GM18505 (cell line): ENCODE data around the gene BEGAIN.

Source experiments
- ATAC-seq: cut with Tn5 transposase; IDR thresholded peaks from one replicate; pipeline ENCODE4 v1.9.1; 2021; ENCODE audit not compliant: unreplicated experiment
- POLR2A ChIP-seq: IDR thresholded peaks from 4 replicates; pipeline ENCODE4 v1.6.1; 2011; ENCODE audit warnings: borderline replicate concordance; ENCODE audit not compliant: insufficient read depth, insufficient read length; ENCODE audit errors: extremely low read depth

Gene BEGAIN

GRCh38 chr14:100556936-100557505 is 30.2 kb downstream of the BEGAIN start:
- TF ChIP-seq POLR2A: no peak
- ATAC-seq: no peak

DNA sequence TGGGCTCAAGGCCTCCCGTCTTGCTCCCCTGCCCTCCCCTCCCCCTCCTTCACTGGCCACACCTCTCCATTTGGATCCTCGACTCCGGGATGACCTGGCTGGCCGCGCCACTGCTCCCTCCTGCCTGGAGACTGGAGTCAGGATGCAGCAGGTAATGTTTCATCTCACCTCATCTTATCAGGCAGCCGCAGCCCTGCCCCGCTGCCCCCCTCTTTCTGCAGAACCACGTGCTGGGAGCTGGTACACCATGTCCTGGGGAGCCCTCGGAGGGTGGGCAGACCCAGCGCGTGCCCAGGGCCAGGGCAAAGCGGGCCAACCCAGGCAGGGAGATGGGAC is 31.1 kb downstream of the BEGAIN start:
- no peak for TF ChIP-seq POLR2A
- ATAC-seq: no peak

- no peak for TF ChIP-seq POLR2A
- no peak for ATAC-seq
Measured at GRCh38 chr14:100555436-100556139, 31.6 kb downstream of the BEGAIN start.

- ATAC-seq: no peak
Measured at GRCh38 chr14:100554696-100555320, 32.4 kb downstream of the BEGAIN start.

DNA sequence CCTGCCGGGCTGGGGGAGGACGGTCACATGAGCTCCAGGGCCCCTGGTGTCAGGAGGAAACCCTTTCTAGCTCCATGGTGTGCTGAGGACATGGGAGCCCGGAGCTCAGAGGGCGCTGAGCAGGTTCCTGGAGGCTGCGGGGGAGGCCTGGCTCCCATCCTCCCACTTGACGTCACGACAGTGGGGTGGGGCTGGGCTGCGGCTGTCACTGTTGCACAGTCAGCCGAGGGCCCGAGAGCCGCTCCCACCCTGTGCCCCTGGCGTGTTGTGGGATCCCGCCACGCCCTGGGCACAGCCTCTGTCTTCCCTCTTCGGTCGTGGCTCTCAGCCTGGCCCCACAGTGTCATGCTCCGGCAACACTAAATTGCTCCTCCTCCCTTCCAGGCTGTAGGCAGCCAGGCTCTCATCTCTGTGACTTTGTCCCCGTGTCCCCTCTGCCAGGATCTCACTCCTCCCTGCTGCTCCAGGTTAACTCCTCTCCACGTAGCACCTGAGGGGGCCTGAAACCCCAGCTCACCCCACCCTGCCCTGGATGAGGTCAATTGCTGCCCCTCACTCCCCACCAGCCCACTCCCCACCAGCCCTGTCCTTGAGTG is 33.0 kb downstream of the BEGAIN start:
- no peak for ATAC-seq
- TF ChIP-seq POLR2A: no peak

More at GRCh38 chr14:100554696-100555320, 32.4 kb downstream of the BEGAIN start:
- no peak for TF ChIP-seq POLR2A

GRCh38 chr14:100553471-100553870 is 33.7 kb downstream of the BEGAIN start:
- no peak for TF ChIP-seq POLR2A
- no peak for ATAC-seq

- ATAC-seq: no peak
- no peak for TF ChIP-seq POLR2A
Measured at GRCh38 chr14:100552524-100553125, 34.6 kb downstream of the BEGAIN start.

- no peak for ATAC-seq
- TF ChIP-seq POLR2A: no peak
Measured at GRCh38 chr14:100551056-100551455, 36.2 kb downstream of the BEGAIN start.

GRCh38 chr14:100549834-100550625 is 37.2 kb downstream of the BEGAIN start:
- ATAC-seq: no peak
- TF ChIP-seq POLR2A: no peak

- no peak for ATAC-seq
- no peak for TF ChIP-seq POLR2A
Measured at GRCh38 chr14:100548939-100549338, 38.3 kb downstream of the BEGAIN start.

- no peak for ATAC-seq
- no peak for TF ChIP-seq POLR2A
Measured at GRCh38 chr14:100548295-100548655, 38.9 kb downstream of the BEGAIN start.

- ATAC-seq: no peak
- no peak for TF ChIP-seq POLR2A
Measured at GRCh38 chr14:100547633-100548294, 39.5 kb downstream of the BEGAIN start.

- TF ChIP-seq POLR2A: no peak
- ATAC-seq: no peak
Measured at GRCh38 chr14:100546051-100546443, 41.2 kb downstream of the BEGAIN start.

- no peak for TF ChIP-seq POLR2A
Measured at GRCh38 chr14:100545359-100545758, 41.9 kb downstream of the BEGAIN start.

More at GRCh38 chr14:100545359-100545758, 41.9 kb downstream of the BEGAIN start:
- no peak for ATAC-seq
